Measurements from ENCODE around the gene SPAG9.
"Not testable (repeated sequence)": the region's sequence is repeated elsewhere in the genome, so short reads cannot be mapped to it uniquely, and the experiment has no call there.

SPAG9 gene

DNA sequence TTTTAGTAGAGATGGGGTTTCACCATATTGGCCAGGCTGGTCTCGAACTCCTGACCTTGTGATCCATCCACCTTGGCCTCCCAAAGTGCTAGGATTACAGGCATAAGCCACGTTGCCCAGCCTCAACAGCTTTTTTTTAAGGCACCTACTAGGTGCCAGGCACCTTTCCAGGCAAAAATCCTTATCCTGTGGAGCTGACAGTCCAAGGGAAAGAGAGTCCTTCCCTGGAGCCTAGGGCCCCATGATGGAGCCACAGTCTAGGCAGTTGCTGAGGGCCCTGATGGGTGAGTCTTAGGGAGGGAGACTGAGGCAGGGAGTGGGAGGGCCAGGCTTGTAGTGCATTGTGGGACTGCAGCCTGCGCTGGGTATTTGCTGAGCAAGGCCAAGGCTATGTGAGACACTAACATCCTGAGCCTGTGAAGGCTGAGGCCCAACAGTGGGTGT lies 174.9 kb downstream of the SPAG9 start:
- TF ChIP-seq, protein P1, sequence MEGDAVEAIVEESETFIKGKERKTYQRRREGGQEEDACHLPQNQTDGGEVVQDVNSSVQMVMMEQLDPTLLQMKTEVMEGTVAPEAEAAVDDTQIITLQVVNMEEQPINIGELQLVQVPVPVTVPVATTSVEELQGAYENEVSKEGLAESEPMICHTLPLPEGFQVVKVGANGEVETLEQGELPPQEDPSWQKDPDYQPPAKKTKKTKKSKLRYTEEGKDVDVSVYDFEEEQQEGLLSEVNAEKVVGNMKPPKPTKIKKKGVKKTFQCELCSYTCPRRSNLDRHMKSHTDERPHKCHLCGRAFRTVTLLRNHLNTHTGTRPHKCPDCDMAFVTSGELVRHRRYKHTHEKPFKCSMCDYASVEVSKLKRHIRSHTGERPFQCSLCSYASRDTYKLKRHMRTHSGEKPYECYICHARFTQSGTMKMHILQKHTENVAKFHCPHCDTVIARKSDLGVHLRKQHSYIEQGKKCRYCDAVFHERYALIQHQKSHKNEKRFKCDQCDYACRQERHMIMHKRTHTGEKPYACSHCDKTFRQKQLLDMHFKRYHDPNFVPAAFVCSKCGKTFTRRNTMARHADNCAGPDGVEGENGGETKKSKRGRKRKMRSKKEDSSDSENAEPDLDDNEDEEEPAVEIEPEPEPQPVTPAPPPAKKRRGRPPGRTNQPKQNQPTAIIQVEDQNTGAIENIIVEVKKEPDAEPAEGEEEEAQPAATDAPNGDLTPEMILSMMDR (IDR thresholded peaks at IDR 0.05; ENCODE audit: extremely low read depth, missing control alignments): no peak
- DNase-seq (ENCODE audit: low spot score): no peak

DNA sequence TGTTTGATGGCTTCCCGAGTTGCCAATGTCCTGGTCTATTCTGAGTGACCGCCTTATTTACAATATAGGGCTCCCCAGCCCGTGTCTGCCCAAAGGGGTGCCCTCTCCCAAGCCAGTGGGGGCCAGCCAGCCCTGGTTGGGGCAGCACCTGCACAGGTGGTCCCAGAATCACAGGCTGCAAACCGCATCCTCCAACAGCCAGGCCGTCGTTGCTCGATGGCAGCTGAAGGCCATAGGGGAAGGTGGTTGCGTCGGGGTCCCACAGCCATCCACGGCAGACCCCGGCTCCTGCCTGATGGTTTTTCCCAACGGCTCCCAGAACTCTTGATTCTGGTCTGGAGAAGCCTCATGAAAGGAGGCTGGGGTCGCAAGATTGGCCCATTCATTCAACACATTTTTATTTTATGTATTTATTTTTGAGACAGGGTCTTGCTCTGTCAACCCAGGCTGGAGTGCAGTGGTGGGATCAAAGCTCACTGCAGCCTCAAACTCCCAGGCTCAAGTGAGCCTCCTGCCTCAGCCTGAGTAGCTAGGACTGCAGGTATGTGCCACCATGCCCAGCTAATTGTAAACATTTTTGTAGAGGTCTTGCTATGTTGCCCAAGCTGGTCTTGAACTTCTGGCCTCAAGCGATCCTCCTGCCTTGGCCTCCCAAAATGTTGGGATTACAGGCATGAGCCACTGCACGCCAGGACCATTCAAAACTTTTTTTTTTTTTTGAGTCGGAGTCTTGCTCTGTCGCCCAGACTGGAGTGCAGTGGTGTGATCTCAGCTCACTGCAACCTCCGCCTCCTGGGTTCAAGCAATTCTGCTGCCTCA lies 175.6 kb downstream of the SPAG9 start:
- DNase-seq (ENCODE audit: low spot score): no peak
- TF ChIP-seq, protein P1 (IDR thresholded peaks at IDR 0.05; ENCODE audit: extremely low read depth, missing control alignments): no peak

DNA sequence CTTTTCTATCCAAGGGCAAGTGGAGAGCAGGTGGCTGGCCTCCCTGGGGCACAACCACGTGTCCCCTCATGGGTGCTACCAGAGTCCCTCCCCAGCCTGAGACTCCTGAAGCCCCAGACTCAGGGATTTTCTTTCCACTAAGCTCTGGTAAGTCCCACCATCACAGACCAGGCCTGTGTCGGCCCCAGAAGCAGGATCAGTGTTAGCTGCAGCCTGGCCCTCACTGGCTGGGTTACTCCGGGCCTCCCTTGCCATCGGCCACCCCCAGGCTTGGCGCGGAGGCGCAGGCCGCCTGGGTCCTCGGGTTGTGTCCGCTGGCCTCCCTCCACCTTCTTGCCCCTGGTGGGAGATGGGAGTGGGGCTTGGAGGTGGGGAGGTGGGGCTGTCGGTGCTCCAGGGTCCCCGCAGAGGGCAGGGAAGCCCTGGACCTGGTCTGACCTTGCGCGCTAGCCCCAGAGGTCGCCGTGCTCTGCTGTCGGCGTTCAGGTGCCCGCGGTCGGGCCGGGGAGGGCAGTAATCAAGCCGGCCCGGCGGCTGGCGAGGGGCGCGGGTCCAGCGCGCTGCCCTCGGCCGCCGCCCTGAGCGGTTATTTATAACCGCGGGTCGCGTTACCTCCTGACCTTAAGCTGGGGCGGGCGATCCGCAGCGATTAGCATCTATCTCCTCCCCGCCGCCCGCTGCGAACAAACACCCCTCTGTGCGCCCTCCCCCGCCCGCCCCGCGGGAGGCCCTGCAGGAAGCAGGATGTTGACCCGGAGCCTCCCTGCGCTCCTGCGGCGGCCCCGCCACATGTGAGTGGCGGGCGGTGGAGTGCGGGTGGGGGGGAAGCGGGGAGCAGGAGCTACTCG lies 176.4 kb downstream of the SPAG9 start:
- peak; percentile 76 for DNase-seq (ENCODE audit: low spot score)

DNA sequence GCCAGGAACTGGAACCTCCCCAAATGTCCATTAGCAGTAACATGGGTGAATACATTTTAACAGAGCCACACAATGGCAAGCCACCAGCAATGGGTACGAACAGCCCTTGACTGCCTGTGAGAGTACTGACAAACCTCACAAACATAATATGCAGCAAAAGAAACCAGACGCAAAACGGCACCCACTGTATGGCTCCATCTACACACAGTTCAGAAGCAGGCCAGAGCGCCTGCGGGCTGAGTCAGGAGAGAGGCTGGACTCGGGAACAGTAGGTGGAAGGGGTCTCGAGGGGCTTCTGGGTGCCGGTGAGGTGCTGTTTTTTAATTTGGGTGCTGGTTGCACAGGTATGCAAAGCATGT lies 177.1 kb downstream of the SPAG9 start:
- peak; percentile 9 for DNase-seq (ENCODE audit: low spot score)

More for the DNA sequence above, 176.4 kb downstream of the SPAG9 start:
- TF ChIP-seq, protein P1 (IDR thresholded peaks at IDR 0.05; ENCODE audit: extremely low read depth, missing control alignments): no peak

DNA sequence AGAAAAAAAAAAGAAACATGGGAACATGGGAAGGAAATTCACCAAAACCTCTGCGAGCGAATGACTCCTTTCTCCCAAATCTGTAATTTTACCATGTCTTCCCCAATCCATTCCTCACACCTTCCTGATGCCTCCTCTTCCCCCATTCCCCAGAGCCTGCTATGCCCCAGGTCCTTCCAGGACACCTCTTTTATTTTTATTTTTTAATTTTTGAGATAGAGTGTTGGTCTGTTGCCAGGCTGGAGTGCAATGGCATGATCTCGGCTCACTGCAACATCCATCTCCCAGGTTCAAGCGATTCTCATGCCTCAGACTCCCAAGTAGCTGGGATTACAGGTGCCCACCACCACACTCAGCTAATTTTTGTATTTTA lies 179.0 kb downstream of the SPAG9 start:
- DNase-seq (ENCODE audit: low spot score): not testable (repeated sequence)

More for the DNA sequence above, 177.1 kb downstream of the SPAG9 start:
- TF ChIP-seq, protein P1 (IDR thresholded peaks at IDR 0.05; ENCODE audit: extremely low read depth, missing control alignments): no peak

DNA sequence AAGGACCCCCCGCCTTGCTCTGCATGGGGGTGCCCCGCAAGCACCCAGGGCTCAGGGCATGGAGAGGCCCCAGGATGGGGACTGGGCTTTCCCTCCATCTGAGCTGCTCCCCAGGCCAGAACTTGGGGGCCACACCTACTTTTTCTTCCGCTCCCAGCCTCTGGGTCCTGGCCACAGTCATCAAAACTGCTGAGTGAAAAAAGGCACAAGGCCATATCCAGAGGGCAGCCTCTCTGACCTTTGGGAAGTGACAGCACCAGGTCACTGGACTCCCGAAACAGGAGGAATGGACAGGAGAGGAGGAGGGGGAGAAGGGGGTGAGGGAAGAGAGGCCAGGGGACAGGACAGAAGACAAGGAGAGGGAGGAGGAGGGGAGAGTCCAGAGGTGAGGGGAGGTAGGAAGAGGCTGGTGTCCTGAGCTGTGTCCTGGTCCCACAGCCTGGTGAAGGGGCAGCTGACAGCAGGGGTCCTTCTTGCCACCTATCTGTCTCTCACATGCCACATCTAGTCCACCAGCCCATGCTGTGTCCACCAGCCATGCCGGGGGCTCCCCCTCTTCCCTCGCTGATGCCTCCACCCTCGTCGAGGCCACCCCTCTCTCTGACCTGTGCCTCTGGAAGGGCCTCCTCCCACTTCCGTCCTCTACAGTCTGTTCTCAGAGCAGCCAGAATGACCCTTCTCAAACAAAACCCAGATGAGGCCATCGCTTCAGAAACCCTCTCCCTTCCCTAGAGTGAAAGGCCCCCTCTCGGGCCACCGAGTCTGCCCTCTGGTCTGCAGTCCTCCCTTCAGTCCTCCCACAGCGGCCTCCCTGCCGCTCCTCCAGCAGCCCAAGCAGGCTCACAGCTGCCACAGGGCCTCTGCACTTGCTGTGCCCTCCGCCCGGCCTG lies 180.6 kb downstream of the SPAG9 start:
- no peak for DNase-seq (ENCODE audit: low spot score)
- TF ChIP-seq, protein P1 (IDR thresholded peaks at IDR 0.05; ENCODE audit: extremely low read depth, missing control alignments): no peak

DNA sequence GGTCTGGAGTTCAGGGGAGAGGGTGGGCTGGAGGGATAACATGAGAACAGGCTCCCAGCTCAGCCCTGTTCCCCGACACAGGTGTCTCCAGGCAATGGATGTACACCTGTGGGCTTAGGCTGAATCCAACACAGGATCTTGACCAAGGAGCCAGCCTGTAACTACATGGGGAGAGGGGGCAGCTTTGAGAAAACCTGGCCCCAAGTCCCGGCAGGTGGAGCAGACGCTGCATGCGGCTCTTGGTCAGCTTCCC lies 181.2 kb downstream of the SPAG9 start:
- TF ChIP-seq, protein P1 (IDR thresholded peaks at IDR 0.05; ENCODE audit: extremely low read depth, missing control alignments): no peak
- no peak for DNase-seq (ENCODE audit: low spot score)

All from GM20000 (cell line).